Panc1 (cell line): ENCODE data around the gene CYB5RL.

Experiments
- CTCF ChIP-seq: fragments of 450-650 bp; IDR thresholded peaks from 2 replicates; pipeline ENCODE4 v1.5.1; 2017; ENCODE audit warnings: mild to moderate bottlenecking
- POLR2AphosphoS5 ChIP-seq: IDR thresholded peaks from 2 replicates; pipeline ENCODE4 v1.6.1; 2012; ENCODE audit warnings: mild to moderate bottlenecking, low read depth, low read length, moderate library complexity
- REST ChIP-seq, 2 experiments: IDR thresholded peaks; 2 replicates each; pipeline ENCODE4 v1.6.1; 2011 to 2012; ENCODE audit warnings: low read depth in 2 of 2, control low read depth in 1 of 2, low read length in 1 of 2, mild to moderate bottlenecking in 1 of 2, moderate library complexity in 1 of 2; ENCODE audit not compliant: insufficient read depth in 1 of 2
- SIN3A ChIP-seq: IDR thresholded peaks from 2 replicates; pipeline ENCODE4 v1.6.1; 2012; ENCODE audit warnings: low read depth, mild to moderate bottlenecking, low read length, moderate library complexity, borderline replicate concordance; ENCODE audit not compliant: insufficient read depth

GRCh38 chr1:54188291-54188690, 11.5 kb downstream of the CYB5RL start:
- TF ChIP-seq CTCF (no peak), REST (IDR thresholded peaks at IDR 0.05; ENCODE audit: insufficient read depth in 1 of 2, low read depth in 2 of 2, low read length in 1 of 2) (no peak), POLR2AphosphoS5 (no peak), SIN3A (no peak)
